Endometrial microvascular endothelial cells (primary cell): ENCODE results near the gene PHF2. TPM values are rescaled to one million over a fixed set of nuclear protein-coding genes. Genes with fewer than 3 reads are reported as not detected.

Experiments
- in situ Hi-C: cut with HindIII; loops from 2 replicates; pipeline ENCODE4 v1.10.0; 2017; ENCODE audit warnings: low sequenced_read_pairs, low pct_unique_long_range_greater_than_20kb; ENCODE audit errors: inconsistent ontology term
- total RNA-seq: library from RNA; depleted of rRNA; stranded (reverse); fragments of >200 nt; gene quantifications from one replicate; pipeline ENCODE4 v1.2.3, GENCODE V29; 2015; ENCODE audit errors: inconsistent ontology term

Gene PHF2
- total RNA-seq, 1 donor from 2014 or later, result 10.5 TPM

GRCh38 chr9:93582115-93582514, 5.7 kb downstream of the PHF2 start:
- in situ Hi-C loops, result no loop called here

GRCh38 chr9:93582550-93582949, 6.2 kb downstream of the PHF2 start:
- in situ Hi-C loops, result no loop called here

GRCh38 chr9:93585259-93585658, 8.9 kb downstream of the PHF2 start:
- in situ Hi-C loops, result no loop called here

GRCh38 chr9:93585695-93586094, 9.3 kb downstream of the PHF2 start:
- in situ Hi-C loops, result no loop called here

GRCh38 chr9:93586290-93587057, 10.1 kb downstream of the PHF2 start:
- in situ Hi-C loops, result no loop called here

- in situ Hi-C loops, result no loop called here
These were observed 10.9 kb downstream of the PHF2 start for GRCh38 chr9:93587284-93587650.

GRCh38 chr9:93587651-93588347, 11.4 kb downstream of the PHF2 start:
- in situ Hi-C loops, result no loop called here

- in situ Hi-C loops, result no loop called here
These were observed 12.5 kb downstream of the PHF2 start for GRCh38 chr9:93588641-93589609.

GRCh38 chr9:93589688-93590087, 13.3 kb downstream of the PHF2 start:
- in situ Hi-C loops, result no loop called here

- in situ Hi-C loops, result no loop called here
These were observed 14.3 kb downstream of the PHF2 start for GRCh38 chr9:93590609-93591234.

GRCh38 chr9:93591301-93592007, 15.1 kb downstream of the PHF2 start:
- in situ Hi-C loops, result no loop called here

- in situ Hi-C loops, result no loop called here
These were observed 15.7 kb downstream of the PHF2 start for GRCh38 chr9:93592008-93592642.

GRCh38 chr9:93592643-93593021, 16.2 kb downstream of the PHF2 start:
- in situ Hi-C loops, result no loop called here

GRCh38 chr9:93593144-93593658, 16.8 kb downstream of the PHF2 start:
- in situ Hi-C loops, result no loop called here

GRCh38 chr9:93594041-93594756, 17.8 kb downstream of the PHF2 start:
- in situ Hi-C loops, result no loop called here

GRCh38 chr9:93595461-93595860, 19.1 kb downstream of the PHF2 start:
- in situ Hi-C loops, result no loop called here

GRCh38 chr9:93595861-93596365, 19.5 kb downstream of the PHF2 start:
- in situ Hi-C loops, result no loop called here
